Measurements from ENCODE around the gene RPS3A. TPM values are rescaled to one million over a fixed set of nuclear protein-coding genes. Genes with fewer than 3 reads are reported as not detected.
"Not testable (repeated sequence)": the region's sequence is repeated elsewhere in the genome, so short reads cannot be mapped to it uniquely, and the experiment has no call there.

RPS3A gene
- total RNA-seq, 1 experiment from 2014 or later: 1,868 TPM

- intact Hi-C loops (cut with micrococcal nuclease; ENCODE audit: unreplicated experiment): no loop called here
- no peak for TF ChIP-seq CTCF (IDR thresholded peaks at IDR 0.05; ENCODE audit: insufficient read depth in 1 of 2, low read depth in 1 of 2, low read length in 1 of 2, severe bottlenecking in 1 of 2, unreplicated experiment in 1 of 2)
- H3K4me3 Mint-ChIP-seq (ENCODE audit: unreplicated experiment): no peak overlapping the region
- H3K4me1 Mint-ChIP-seq (ENCODE audit: low read depth, unreplicated experiment): no peaks in the 10 kb centered on the region
- CTCF ChIA-PET: no interaction called here
- H3K27me3 Mint-ChIP-seq (ENCODE audit: insufficient read depth, unreplicated experiment): no peaks in the 10 kb centered on the region
- Histone ChIP-seq H3K4me3 (ENCODE audit: low read depth, low read length) (no peak overlapping the region), H3K9me3 (no peaks in the 10 kb centered on the region), H3K27me3 (replicated peaks; ENCODE audit: control insufficient read depth, insufficient read depth, low read length) (no peaks in the 10 kb centered on the region), H3K36me3 (ENCODE audit: control insufficient read depth, insufficient read depth, low read length) (no peaks in the 10 kb centered on the region), H3K4me1 (no peaks in the 10 kb centered on the region)
- no peaks in the 10 kb centered on the region for H3K36me3 Mint-ChIP-seq (ENCODE audit: insufficient read depth, unreplicated experiment)
- no peak overlapping the region for H3K27ac Mint-ChIP-seq (ENCODE audit: unreplicated experiment)
- no peaks in the 10 kb centered on the region for H3K9me3 Mint-ChIP-seq (ENCODE audit: unreplicated experiment)
- no TSS peak for BruUV-seq (replicated peaks)
- no peak for DNase-seq
- POLR2A ChIA-PET: no interaction called here
Measured at GRCh38 chr4:151067316-151067970, 32.0 kb upstream of the RPS3A start.

GRCh38 chr4:151074416-151074916 lies 25.0 kb upstream of the RPS3A start:
- no peak for TF ChIP-seq CTCF (IDR thresholded peaks at IDR 0.05; ENCODE audit: insufficient read depth in 1 of 2, low read depth in 1 of 2, low read length in 1 of 2, severe bottlenecking in 1 of 2, unreplicated experiment in 1 of 2)
- no peak for DNase-seq
- ChIA-PET POLR2A (no interaction called here), CTCF (no interaction called here)
- Histone ChIP-seq H3K36me3 (ENCODE audit: control insufficient read depth, insufficient read depth, low read length) (no peaks in the 10 kb centered on the region), H3K4me3 (ENCODE audit: low read depth, low read length) (no peak overlapping the region), H3K9me3 (no peaks in the 10 kb centered on the region), H3K4me1 (no peaks in the 10 kb centered on the region), H3K27me3 (replicated peaks; ENCODE audit: control insufficient read depth, insufficient read depth, low read length) (no peaks in the 10 kb centered on the region)
- H3K4me1 Mint-ChIP-seq (ENCODE audit: low read depth, unreplicated experiment): no peaks in the 10 kb centered on the region
- H3K27ac Mint-ChIP-seq (ENCODE audit: unreplicated experiment): no peak overlapping the region
- no peaks in the 10 kb centered on the region for H3K9me3 Mint-ChIP-seq (ENCODE audit: unreplicated experiment)
- intact Hi-C loops (cut with micrococcal nuclease; ENCODE audit: unreplicated experiment): no loop called here
- no peaks in the 10 kb centered on the region for H3K36me3 Mint-ChIP-seq (ENCODE audit: insufficient read depth, unreplicated experiment)
- no TSS peak for BruUV-seq (replicated peaks)
- no peaks in the 10 kb centered on the region for H3K27me3 Mint-ChIP-seq (ENCODE audit: insufficient read depth, unreplicated experiment)
- H3K4me3 Mint-ChIP-seq (ENCODE audit: unreplicated experiment): no peak overlapping the region

GRCh38 chr4:151077978-151078377 lies 21.4 kb upstream of the RPS3A start:
- H3K36me3 ChIP-seq (ENCODE audit: control insufficient read depth, insufficient read depth, low read length); BruUV-seq (replicated peaks); POLR2A ChIA-PET; H3K27me3 ChIP-seq (replicated peaks; ENCODE audit: control insufficient read depth, insufficient read depth, low read length); H3K27me3 Mint-ChIP-seq (ENCODE audit: insufficient read depth, unreplicated experiment); H3K4me3 ChIP-seq (ENCODE audit: low read depth, low read length); H3K9me3 ChIP-seq; H3K4me1 Mint-ChIP-seq (ENCODE audit: low read depth, unreplicated experiment); H3K9me3 Mint-ChIP-seq (ENCODE audit: unreplicated experiment); DNase-seq; intact Hi-C loops (cut with micrococcal nuclease; ENCODE audit: unreplicated experiment); CTCF ChIA-PET; H3K36me3 Mint-ChIP-seq (ENCODE audit: insufficient read depth, unreplicated experiment); H3K4me1 ChIP-seq; H3K27ac Mint-ChIP-seq (ENCODE audit: unreplicated experiment); H3K4me3 Mint-ChIP-seq (ENCODE audit: unreplicated experiment): not testable (repeated sequence)
